HuH-7.5 (cell line): Measurements from ENCODE around the gene SF3B5.
"Not testable (repeated sequence)": the region's sequence is repeated elsewhere in the genome, so short reads cannot be mapped to it uniquely, and the experiment has no call there.

Experiments used
- DNase-seq: peaks from one replicate; pipeline ENCODE4 v3.0.0; 2011; ENCODE audit warnings: low spot score

Gene SF3B5

DNA sequence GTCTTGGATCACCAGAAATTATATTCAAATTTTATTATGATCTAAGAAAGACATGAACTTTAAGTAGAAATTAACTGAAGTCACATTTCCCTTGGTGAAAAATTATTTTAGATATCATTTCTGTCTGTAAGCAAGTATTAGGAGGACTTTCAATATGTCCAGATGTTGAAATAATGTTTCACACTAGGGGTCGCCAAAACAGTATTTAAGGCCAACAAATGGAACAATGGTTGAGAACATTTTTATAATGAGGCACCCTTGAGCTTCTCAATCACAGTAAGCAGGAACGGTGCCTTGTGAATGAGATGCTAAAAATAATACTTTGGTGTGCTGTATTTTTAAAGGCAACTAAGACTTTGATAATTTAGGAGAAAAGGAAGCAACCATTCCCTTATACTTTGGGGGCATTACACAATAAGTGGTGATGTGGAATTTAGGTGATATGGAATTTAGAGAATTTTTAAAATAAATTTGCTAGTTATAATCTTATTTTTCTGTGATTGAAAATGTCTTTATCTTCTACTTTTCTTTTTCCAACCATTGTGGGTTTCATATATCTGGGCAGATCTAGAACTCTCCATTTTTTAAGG lies 9.6 kb upstream of the SF3B5 start:
- DNase-seq, result peak; percentile 32

GRCh38 chr6:144104488-144104887 lies 9.1 kb upstream of the SF3B5 start:
- DNase-seq, result no peak

- DNase-seq, result no peak
These were observed 7.7 kb upstream of the SF3B5 start for GRCh38 chr6:144103026-144103563.

GRCh38 chr6:144098993-144099392 lies 3.6 kb upstream of the SF3B5 start:
- no peak for DNase-seq

DNA sequence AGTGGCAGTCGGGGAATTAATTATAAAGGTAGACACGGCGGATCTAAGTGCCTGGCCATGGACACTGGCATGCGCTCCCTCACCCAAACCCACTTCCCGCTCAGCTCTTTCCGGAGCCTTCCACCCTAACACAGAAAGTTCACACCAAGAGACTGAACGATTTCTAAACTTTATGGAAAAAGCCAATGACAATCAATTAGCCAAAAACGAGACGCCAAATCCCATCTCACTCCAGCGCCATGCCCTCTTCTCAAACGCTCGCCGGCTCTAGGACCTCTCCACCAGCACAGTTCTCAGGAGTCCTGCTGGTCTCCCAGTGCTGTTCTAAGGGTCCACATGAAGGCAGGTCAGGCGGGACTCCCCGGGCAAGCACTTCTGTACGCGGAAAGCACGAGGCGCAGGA lies 641 bp downstream of the SF3B5 start:
- DNase-seq, result no peak

DNA sequence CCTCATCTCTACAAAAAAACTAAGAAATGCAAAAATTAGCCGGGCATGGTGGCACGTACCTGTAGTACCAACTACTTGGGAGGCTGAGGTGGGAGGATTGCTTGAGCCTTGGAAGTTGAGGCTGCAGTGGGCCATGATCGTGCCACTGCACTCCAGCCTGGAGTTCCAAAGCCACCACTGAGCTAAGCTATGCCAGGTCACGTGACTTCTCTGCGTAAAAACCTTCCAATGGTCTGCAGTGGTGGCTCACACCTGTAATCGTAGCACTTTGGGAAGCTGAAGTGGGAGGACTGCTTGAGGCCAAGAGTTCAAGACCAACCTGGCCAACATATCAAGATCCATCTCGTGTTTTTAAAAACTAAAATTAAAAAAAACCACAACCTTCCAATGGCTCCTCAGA lies 1.7 kb downstream of the SF3B5 start:
- DNase-seq, result no peak

DNA sequence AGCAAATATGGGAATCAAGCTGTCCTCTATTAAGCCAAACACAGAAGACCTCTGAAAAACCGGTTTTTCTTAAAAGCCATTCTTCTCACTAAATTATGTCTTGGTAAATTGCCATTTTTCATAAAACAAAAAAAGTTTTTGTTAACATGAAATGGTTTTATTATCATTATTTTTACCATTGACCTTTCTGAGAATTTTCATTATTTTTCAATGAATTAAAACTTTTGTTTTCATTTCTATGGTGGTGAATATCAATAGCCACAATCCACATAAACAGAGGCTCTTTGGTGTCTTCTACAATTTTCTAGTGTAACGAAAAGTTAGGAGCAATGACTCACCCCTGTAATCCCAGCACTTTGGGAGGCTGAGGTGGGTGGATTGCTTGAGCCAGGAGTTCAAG lies 2.1 kb downstream of the SF3B5 start:
- no peak for DNase-seq

DNA sequence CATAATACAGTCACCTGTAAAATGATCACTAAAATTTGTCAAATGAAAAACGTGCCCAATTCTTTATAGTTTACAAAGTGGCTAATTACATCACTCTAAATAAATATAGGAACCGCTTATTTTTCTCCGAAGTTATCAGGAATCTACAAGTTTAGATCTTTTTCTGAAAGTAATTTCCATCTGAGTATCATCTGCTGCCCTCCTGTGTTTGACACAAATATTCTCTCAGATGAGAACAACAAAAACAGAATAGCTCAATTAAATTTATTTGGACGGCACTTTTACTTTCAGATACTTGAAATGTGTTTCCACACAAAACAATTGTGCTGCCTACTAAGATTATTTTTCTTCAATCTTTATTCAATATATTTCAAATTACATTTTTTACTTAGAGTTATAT lies 5.0 kb downstream of the SF3B5 start:
- DNase-seq, result no peak

- DNase-seq, result no peak
These were observed 7.5 kb downstream of the SF3B5 start for GRCh38 chr6:144087789-144088426.

DNA sequence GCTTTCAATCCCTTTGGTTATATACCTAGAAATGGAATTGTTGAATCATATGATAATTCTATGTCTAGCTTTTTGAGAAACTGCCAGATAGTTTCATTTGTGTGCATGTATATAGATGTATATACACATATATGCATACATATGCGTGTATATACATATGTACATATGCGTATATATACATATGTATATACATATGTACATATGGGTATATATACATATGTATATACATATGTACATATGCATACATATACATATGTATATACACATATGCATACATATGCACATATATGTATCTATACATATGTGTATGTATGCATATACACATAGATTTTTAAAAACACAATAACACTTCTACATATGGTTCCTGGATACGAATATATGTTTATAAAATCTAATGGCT lies 8.4 kb downstream of the SF3B5 start:
- no peak for DNase-seq

DNA sequence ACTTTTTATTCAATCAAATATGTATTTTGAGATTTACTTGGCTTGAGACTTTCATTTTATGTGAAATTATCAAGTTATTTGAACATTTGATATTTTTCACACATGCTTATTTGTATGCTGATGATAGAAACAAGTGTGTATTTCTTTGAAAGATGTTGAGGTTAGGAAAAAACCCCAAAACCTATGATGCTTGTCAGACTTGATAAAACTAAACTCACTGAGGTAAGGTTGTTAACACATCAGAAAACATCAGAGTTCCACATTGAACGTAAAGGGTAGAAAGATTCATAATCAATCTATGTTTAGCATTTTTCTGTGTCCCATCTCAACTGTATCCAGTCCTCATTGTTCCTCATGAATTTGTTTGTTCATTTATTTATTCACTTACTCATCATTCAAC lies 12.2 kb downstream of the SF3B5 start:
- DNase-seq, result no peak

DNA sequence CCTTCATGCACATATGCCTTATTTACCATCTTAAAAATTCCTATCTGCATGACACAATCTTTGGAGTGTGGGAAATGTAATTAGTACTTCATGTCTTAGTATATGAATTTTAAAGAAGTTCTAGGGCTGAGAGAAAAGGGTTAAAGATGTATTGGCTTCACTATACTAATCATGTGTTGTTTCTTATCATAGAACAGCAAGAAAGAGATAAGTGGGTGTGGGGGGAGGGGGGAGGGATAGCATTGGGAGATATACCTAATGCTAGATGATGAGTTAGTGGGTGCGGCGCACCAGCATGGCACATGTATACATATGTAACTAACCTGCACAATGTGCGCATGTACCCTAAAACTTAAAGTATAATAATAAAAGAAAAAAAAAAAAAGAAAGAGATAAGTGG lies 13.0 kb downstream of the SF3B5 start:
- DNase-seq, result not testable (repeated sequence)

DNA sequence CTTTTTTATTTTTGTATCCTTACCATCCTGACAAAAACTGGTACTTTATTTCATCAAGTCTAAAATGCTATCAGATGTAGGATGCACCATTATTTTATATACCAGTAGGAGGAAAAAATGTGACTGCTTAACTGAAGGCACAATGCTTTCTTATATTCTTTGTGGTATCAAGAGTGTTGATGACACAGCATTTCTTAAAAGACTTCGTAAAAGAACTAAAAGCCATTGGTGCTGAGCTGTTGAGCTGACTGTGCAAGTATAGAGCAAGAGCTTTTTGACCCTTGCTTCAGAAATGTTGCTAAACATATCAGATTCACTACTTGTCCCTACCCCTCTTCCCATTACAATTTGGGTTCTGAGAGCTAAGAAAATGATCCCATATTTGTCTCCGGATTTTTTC lies 17.5 kb downstream of the SF3B5 start:
- DNase-seq, result no peak

- DNase-seq, result no peak
These were observed 19.5 kb downstream of the SF3B5 start for GRCh38 chr6:144075875-144076274.

DNA sequence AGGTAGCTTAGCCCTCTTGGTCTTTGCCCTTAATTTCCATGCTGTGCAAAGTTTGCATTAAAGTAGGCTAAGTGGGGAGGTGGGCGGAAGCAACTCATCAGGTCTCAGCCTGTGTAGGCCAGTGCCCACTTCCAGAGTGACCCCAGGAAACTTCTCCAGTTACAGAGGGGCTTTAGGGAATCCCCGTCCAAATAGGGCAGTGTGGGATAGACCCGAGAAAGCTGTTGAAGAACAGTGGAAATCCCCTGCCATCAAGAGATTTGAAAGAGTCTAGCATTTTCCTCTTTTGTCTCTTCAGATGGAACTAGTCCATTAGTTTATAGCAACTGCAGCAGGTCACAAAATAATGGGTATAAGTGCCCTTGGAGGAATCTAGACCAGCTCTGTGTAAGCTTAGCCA lies 20.2 kb downstream of the SF3B5 start:
- no peak for DNase-seq

GRCh38 chr6:144073024-144073423 lies 22.3 kb downstream of the SF3B5 start:
- no peak for DNase-seq

GRCh38 chr6:144069506-144069905 lies 25.9 kb downstream of the SF3B5 start:
- no peak for DNase-seq

GRCh38 chr6:144068794-144069193 lies 26.6 kb downstream of the SF3B5 start:
- DNase-seq, result no peak

DNA sequence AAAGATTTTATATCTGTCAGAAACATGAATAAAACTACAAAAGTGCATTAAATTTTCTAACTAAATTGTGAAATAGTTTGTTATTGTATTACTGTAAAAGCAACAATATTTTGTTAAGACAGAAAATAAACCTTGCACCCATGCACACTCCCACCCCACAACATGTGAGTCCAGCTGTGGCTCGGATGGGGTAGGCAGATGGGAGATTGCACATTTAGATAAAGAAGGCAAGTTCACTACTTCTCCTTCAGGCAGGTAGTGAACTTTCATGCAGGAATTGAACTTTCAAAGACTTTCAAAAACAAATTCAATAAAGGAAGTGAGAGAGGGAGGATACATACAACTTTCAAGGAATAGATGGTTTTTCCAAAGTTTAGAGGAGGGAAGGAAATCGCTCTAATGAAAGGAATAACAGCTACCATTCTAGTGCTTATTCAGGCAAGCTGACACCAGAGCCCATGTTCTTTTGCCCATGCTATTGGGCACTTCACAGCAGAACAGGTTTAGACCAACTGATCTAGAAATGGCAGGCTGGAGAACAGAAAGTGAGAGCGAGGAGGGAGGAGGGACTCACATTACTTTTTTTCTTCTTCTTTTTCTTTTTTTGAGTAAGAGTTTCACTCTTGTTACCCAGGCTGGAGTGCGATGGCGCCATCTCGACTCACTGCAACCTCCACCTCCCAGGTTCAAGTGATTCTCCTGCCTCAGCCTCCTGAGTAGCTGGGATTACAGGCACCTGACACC lies 28.5 kb downstream of the SF3B5 start:
- DNase-seq, result no peak

GRCh38 chr6:144066255-144066654 lies 29.1 kb downstream of the SF3B5 start:
- DNase-seq, result no peak

GRCh38 chr6:144065213-144065660 lies 30.1 kb downstream of the SF3B5 start:
- DNase-seq, result no peak

DNA sequence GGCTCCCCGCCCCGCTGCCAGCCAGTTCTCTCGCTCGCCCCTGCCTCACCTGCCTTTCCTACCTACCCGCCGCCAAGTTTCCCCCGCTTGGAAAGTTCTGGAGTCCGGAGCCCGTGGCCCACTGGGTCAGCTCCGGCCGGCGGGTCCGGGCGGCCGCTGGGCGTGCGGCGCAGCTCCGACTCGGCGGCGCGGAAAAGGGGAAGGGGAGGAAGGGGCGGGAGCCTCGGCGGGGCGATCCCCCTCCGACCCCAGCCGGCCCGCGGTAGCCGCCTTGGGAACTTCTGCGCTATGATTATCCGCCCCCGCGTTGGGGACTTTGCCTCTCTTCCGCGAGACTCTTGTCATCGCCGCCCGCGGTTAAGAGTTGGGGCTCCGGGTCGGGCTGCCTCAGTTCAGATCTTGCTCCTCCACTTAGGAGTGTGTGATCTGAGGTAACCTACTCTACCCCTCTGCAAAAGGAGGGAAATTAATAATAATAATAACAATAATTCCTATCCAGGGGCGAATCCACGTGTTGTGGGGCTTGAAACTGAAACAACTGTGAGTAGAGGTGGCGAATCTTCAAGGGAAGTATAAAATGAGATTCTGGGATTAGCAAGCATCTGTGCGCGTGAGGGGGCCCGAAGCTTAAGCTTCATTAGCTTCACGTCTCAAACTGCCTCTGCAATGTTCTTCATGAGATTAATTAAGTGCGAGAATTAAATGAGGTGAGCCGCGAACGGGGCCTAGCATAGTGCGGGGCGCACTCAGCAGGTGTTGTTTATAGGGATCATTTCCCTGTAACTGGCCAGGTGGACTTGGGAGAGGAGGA lies 30.8 kb downstream of the SF3B5 start:
- no peak for DNase-seq
